Omental fat pad (tissue), 4 donors: Measurements from ENCODE around the gene DLGAP4. TPM values are rescaled to one million over a fixed set of nuclear protein-coding genes. Genes with fewer than 3 reads are reported as not detected.

Source experiments
- ATAC-seq: fragments of 150-250 bp; one replicate; pipeline ENCODE4 v1.9.1; 2016; ENCODE audit warnings: mild to moderate bottlenecking, moderate library complexity; ENCODE audit not compliant: low FRiP score
- DNase-seq: peaks from one replicate; pipeline ENCODE4 v3.0.0-alpha.2; 2019; ENCODE audit warnings: low spot score
- total RNA-seq, 4 donors: library from RNA; depleted of rRNA; stranded (reverse); fragments of >200 nt; gene quantifications; one replicate each; pipeline ENCODE4 v1.1.0, GENCODE V29; 2016
- TF ChIP-seq, protein P1 (sequence below), 3 donors: fragments of 450-650 bp; IDR thresholded peaks; one replicate each; pipeline ENCODE4 v1.5.1; 2016 to 2017; ENCODE audit warnings: antibody characterized with exemption in 3 of 3, mild to moderate bottlenecking in 3 of 3, moderate library complexity in 2 of 3

Gene DLGAP4
- total RNA-seq, 4 donors from 2014 or later = 26.0 to 42.6 (median 30.7) TPM

- ATAC-seq (peak; percentile 53), DNase-seq (no peak)
- TF ChIP-seq, protein P1, sequence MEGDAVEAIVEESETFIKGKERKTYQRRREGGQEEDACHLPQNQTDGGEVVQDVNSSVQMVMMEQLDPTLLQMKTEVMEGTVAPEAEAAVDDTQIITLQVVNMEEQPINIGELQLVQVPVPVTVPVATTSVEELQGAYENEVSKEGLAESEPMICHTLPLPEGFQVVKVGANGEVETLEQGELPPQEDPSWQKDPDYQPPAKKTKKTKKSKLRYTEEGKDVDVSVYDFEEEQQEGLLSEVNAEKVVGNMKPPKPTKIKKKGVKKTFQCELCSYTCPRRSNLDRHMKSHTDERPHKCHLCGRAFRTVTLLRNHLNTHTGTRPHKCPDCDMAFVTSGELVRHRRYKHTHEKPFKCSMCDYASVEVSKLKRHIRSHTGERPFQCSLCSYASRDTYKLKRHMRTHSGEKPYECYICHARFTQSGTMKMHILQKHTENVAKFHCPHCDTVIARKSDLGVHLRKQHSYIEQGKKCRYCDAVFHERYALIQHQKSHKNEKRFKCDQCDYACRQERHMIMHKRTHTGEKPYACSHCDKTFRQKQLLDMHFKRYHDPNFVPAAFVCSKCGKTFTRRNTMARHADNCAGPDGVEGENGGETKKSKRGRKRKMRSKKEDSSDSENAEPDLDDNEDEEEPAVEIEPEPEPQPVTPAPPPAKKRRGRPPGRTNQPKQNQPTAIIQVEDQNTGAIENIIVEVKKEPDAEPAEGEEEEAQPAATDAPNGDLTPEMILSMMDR (IDR thresholded peaks at IDR 0.05) = no peak
Observed at GRCh38 chr20:36491901-36492617, 185.9 kb downstream of the DLGAP4 start.

GRCh38 chr20:36493051-36493800 lies 187.1 kb downstream of the DLGAP4 start:
- ATAC-seq (no peak), DNase-seq (no peak)
- TF ChIP-seq, protein P1 (IDR thresholded peaks at IDR 0.05) = no peak

GRCh38 chr20:36493801-36494114 lies 187.6 kb downstream of the DLGAP4 start:
- TF ChIP-seq, protein P1 (IDR thresholded peaks at IDR 0.05) = no peak
- ATAC-seq = no peak
- no peak for DNase-seq

DNA sequence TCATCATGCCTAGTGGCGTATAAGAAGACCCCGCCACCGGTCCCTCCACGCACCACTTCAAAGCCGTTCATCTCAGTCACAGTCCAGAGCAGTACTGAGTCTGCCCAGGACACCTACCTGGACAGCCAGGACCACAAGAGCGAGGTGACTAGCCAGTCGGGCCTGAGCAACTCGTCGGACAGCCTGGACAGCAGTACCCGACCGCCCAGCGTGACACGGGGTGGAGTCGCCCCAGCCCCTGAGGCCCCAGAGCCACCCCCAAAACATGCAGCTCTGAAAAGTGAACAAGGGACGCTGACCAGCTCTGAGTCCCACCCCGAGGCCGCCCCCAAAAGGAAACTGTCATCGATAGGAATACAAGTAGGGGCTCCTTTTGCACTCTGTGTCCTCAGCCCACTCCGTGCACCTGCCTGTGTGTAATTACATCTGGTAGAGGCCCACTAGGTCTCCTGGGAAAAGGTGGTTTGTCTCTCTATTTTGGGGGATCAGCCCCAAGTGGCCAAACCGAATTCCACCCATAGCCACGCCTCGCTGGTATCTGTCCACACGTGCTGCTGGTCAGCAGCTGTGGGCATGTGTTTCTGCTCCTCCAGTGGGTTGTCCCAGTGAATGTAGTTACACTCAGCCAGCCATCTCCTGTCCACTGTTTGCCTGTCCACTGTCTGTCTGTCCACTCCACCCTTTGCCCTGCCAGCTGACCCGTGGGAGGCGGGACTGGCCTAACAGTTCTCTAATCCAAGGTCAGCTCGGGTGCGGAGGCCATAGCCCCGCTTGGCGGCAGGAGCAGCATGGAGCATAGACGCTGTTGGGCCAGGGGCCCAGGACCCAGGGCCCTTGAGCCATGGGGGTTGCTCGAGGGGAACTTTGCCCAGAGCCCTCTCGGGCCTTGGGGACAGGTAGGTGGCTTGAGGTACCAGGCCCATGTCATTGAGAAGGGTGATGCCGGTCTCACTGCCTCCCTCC lies 190.8 kb downstream of the DLGAP4 start:
- DNase-seq (no peak), ATAC-seq (no peak)
- TF ChIP-seq, protein P1 (IDR thresholded peaks at IDR 0.05) = no peak

DNA sequence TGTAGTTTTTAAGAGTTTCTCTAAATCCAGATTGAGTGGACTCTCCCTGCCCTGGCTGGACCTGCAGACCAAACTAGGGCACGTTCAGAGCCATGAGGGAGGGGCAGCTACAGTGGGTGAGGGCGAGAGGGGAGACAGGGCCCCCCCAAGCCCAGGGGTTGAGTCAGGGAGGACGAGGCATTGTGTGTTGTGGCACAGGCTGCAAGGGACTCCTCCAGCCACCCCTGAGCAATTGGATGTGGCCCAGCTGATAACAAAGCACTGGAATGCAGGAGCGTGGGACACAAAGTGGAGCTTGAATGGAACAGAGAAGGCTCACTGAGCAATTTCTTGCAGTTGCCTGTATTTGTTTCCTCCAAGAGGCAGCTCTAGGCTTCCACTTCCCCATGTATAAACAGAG lies 191.7 kb downstream of the DLGAP4 start:
- ATAC-seq = no peak
- no peak for DNase-seq
- TF ChIP-seq, protein P1 (IDR thresholded peaks at IDR 0.05) = no peak

DNA sequence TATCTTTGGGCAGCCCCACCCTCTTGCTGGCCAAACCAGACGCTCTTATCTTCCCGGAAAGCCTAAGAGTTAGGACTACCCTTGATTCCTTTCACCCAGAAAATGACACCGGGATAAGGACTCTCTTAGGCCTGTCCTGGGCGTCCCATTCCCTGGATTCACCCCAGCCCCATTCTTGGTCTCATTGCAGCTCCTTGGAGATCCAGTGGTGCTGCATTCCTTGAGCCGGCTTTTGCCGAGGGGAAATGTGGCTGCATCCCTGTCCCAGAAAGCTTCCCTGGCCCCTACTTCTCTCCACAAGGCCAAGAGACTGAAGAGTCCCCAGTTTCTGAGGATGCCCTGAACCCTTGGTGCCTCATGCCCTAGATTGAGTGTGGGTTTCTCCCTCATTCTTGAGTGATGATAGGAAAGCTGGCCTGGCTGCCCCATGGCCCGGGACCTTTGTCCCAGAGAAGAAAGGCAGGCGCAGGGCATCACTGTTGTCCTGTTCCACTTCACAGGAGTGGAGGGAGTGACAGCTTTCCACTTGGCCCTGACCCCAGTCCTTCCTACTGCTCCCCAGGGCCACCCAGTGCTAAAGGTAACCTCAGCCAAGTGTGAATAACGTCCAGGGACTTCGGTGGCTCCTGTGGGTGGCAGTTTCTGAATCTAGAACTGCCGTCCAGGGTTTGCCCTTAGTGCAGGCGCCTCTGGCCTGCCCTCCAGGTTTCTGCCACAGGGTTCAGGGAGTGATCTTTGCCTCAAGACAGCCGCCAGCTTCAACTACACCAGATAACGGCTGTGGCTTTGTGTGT lies 192.4 kb downstream of the DLGAP4 start:
- DNase-seq (no peak), ATAC-seq (no peak)
- TF ChIP-seq, protein P1 (IDR thresholded peaks at IDR 0.05) = no peak
